Brain microvascular endothelial cell (primary cell): ENCODE measurements around the gene MLST8.

Experiments
- DNase-seq: peaks from one replicate; pipeline ENCODE4 v3.0.0-alpha.2; 2020
- H3K27ac ChIP-seq: fragments of 250-450 bp; sonication (Bioruptor Pico); 2 replicates; pipeline ENCODE4 v1.5.1; 2020; ENCODE audit warnings: mild to moderate bottlenecking, moderate library complexity
- H3K27me3 ChIP-seq: fragments of 250-450 bp; sonication (Bioruptor Pico); replicated peaks from 2 replicates; pipeline ENCODE4 v1.5.1; 2020; ENCODE audit warnings: mild to moderate bottlenecking
- H3K36me3 ChIP-seq: fragments of 250-450 bp; sonication (Bioruptor Pico); replicated peaks from 2 replicates; pipeline ENCODE4 v1.5.1; 2020; ENCODE audit warnings: mild to moderate bottlenecking
- H3K4me3 ChIP-seq: 2 replicates; pipeline ENCODE4 v1.5.1; 2011; ENCODE audit warnings: low read depth, mild to moderate bottlenecking, control low read depth, low read length, moderate library complexity
- in situ Hi-C: cut with HindIII; loops from 2 replicates; pipeline ENCODE4 v1.10.0; 2017; ENCODE audit warnings: low sequenced_read_pairs, low pct_ligation_motif_present
- TF ChIP-seq, protein P1 (sequence below): IDR thresholded peaks from 2 replicates; pipeline ENCODE4 v1.5.1; 2011; ENCODE audit warnings: low read depth, mild to moderate bottlenecking, moderate library complexity, low read length, control low read depth, inconsistent platforms; ENCODE audit errors: missing control alignments

The MLST8 gene

GRCh38 chr16:2179576-2179975 is 25.7 kb upstream of the MLST8 start:
- DNase-seq = no peak
- peaks cover 33% of the 10 kb centered on the region for H3K36me3 ChIP-seq
- H3K4me3 ChIP-seq = no peak overlapping the region
- TF ChIP-seq, protein P1, sequence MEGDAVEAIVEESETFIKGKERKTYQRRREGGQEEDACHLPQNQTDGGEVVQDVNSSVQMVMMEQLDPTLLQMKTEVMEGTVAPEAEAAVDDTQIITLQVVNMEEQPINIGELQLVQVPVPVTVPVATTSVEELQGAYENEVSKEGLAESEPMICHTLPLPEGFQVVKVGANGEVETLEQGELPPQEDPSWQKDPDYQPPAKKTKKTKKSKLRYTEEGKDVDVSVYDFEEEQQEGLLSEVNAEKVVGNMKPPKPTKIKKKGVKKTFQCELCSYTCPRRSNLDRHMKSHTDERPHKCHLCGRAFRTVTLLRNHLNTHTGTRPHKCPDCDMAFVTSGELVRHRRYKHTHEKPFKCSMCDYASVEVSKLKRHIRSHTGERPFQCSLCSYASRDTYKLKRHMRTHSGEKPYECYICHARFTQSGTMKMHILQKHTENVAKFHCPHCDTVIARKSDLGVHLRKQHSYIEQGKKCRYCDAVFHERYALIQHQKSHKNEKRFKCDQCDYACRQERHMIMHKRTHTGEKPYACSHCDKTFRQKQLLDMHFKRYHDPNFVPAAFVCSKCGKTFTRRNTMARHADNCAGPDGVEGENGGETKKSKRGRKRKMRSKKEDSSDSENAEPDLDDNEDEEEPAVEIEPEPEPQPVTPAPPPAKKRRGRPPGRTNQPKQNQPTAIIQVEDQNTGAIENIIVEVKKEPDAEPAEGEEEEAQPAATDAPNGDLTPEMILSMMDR = no peak
- no peak overlapping the region for H3K27ac ChIP-seq
- H3K27me3 ChIP-seq = no peaks in the 10 kb centered on the region
- in situ Hi-C loops = no loop called here

- peaks cover 24% of the 10 kb centered on the region for H3K36me3 ChIP-seq
- no peak overlapping the region for H3K4me3 ChIP-seq
- no peaks in the 10 kb centered on the region for H3K27me3 ChIP-seq
- in situ Hi-C loops = no loop called here
- no peak overlapping the region for H3K27ac ChIP-seq
- TF ChIP-seq, protein P1 = no peak
- no peak for DNase-seq
Observed at GRCh38 chr16:2180461-2180860, 24.8 kb upstream of the MLST8 start.

DNA sequence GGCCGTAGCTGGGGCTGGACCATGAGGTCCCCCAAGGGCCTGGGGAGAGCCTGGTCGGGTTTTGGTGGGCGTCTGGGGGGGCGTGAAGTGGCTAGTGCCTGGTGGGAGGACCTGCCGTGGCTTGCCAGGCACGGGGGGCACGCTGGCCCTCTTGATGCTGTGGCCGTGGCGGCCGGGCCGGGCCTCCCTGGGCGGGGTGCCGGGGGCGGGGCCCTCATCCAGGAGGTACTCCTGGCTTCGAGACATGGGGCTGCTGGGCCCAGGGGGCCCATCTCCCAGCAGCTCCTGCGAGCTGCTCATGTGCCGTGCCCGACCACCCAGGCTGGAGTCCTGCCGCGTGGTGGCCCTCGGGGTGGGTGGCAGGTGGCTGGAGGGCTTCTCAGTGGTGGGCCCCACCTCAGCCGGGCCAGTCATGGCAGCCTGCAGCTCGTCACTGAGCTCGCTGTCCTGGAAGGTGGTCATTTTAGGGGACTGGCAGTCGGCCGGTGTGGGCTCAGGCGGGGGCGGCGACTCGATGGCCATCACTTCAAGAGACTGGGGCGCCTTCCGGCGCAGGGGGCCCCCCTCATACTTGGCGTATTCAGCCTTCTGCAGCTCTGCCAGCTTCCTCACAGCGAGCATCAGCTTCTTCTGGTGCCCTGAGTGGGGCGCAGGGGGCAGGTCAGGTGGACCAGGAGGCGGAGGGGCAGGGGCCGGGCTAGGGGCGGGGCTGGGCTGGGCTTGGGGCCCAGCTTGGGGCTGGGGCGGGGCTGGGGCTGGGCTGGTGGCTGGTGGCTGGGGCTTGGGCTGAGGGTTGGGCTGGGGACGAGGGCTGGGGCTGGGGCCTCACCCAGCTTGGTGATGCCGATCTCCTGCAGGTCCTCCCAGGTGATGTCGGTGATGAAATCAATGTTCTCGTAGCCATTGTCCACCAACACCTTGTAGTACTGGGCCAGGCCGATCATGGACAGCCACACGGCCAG is 24.0 kb upstream of the MLST8 start:
- no peak for DNase-seq
- H3K27ac ChIP-seq = no peak overlapping the region
- peaks cover 17% of the 10 kb centered on the region for H3K36me3 ChIP-seq
- TF ChIP-seq, protein P1 = no peak
- in situ Hi-C loops = no loop called here
- no peaks in the 10 kb centered on the region for H3K27me3 ChIP-seq
- no peak overlapping the region for H3K4me3 ChIP-seq

DNA sequence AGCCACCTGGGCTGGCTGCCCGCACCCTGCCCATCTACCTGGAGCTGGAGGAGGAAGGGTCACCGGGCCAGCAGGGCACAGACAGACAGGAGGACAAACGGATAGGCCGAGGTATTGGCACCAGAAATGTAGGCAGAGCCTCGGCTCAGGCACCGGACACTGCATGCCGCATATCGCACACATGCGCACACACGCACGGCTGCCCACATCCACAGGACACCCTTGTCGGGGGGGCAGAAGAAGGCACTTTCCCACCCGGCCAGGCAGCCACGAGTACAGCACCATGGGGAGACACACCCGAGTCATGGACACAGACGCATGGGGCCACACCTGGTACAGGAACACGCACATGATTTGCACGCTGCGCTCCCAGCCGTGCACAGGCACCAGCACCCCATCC is 23.3 kb upstream of the MLST8 start:
- Histone ChIP-seq H3K27ac (no peak overlapping the region), H3K36me3 (peaks cover 12% of the 10 kb centered on the region), H3K4me3 (no peak overlapping the region), H3K27me3 (no peaks in the 10 kb centered on the region)
- TF ChIP-seq, protein P1 = no peak
- no peak for DNase-seq
- in situ Hi-C loops = no loop called here

- Histone ChIP-seq H3K4me3 (no peak overlapping the region), H3K36me3 (no peaks in the 10 kb centered on the region), H3K27me3 (no peaks in the 10 kb centered on the region), H3K27ac (no peak overlapping the region)
- no peak for DNase-seq
- in situ Hi-C loops = no loop called here
- TF ChIP-seq, protein P1 = no peak
Observed at GRCh38 chr16:2183671-2184070, 21.6 kb upstream of the MLST8 start.
